Stimulated activated CD8-positive, alpha-beta memory T cell treated with anti-CD3 and anti-CD28 coated beads, Interleukin-12 subunit alpha, Interleukin-12 subunit beta, amount 100 ng/mL, for 24 hours (primary cell): Measurements from ENCODE around the gene ARPC1A.
A peak's percentile ranks its signal among the peaks of the same experiment; 100 is the strongest.
"Not testable (repeated sequence)": the region's sequence is repeated elsewhere in the genome, so short reads cannot be mapped to it uniquely, and the experiment has no call there.

Experiments
- DNase-seq: peaks from one replicate; pipeline ENCODE4 v3.0.0-alpha.2; 2020; ENCODE audit errors: extremely low read depth

Gene ARPC1A

GRCh38 chr7:99325592-99326407, at the start of gene ARPC1A:
Gene ARPC1A, plus strand, starts transcription at chr7:99325898. Its CDS starts 7,456 bp downstream, at chr7:99333354.
- peak; percentile 81 for DNase-seq

GRCh38 chr7:99278180-99278579, 47.5 kb upstream of the ARPC1A start:
- DNase-seq, result no peak

DNA sequence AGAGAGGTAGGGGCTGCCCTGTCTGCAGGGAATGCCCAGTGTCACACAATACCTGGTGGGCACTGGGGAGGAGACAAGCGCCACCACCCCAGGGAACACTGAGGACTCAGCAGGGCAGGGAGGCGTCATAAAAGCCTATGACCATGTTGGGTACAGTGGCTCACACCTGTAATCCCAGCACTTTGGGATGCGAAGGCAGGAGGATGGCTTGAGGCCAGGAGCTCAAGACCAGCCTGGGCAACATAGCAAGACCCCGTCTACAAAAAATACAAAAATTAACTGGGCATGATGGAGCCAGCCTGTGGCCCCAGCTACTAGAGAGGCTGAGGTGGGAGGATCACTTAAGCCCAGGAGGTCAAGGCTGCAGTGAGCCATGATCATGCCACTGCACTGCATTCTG, 41.5 kb upstream of the ARPC1A start:
- DNase-seq, result not testable (repeated sequence)

- no peak for DNase-seq
Observed at GRCh38 chr7:99287779-99288534, 37.7 kb upstream of the ARPC1A start.

GRCh38 chr7:99289185-99289584, 36.5 kb upstream of the ARPC1A start:
- DNase-seq, result no peak

GRCh38 chr7:99290148-99290547, 35.5 kb upstream of the ARPC1A start:
- not testable (repeated sequence) for DNase-seq

- DNase-seq, result no peak
Observed at GRCh38 chr7:99290980-99291607, 34.6 kb upstream of the ARPC1A start.

DNA sequence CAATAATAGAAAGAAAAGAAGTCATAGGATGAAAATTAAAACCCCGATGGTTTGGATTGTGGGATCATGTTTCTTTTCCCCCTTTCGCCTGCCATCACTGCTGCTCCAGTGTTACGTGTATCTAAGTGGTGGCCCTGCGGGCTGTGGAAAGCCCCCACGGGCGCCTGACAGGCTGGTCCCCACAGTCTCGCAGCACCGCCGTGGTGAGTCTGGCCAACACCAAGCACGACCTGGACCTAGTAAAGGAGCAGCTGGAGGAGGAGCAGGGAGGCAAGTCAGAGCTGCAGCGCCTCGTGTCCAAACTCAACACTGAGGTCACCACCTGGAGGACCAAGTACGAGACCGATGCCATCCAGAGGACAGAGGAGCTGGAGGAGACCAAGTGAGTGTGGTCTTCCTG, 33.6 kb upstream of the ARPC1A start:
- DNase-seq, result no peak

DNA sequence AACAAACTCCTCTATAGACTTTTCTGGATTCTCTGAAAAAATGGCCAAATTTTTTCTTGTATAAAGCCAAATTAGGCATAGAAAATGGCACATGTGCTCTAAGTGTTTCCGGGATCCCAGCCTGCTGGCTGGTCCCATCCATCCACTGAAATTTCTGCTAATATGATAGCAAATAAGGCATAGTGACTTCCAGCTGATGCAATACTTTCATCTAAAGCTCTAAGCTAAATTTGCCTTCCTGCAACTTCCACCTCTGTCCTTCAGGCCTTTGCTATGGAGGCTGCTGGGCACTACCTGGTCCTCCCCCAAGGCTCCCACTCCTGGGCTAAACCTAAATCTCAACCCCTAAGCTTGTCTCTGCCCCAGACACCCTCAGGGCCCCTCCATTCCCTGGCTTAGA, 32.5 kb upstream of the ARPC1A start:
- DNase-seq, result no peak

GRCh38 chr7:99293650-99294049, 32.0 kb upstream of the ARPC1A start:
- no peak for DNase-seq

- no peak for DNase-seq
Observed at GRCh38 chr7:99296471-99296870, 29.2 kb upstream of the ARPC1A start.

- no peak for DNase-seq
Observed at GRCh38 chr7:99301496-99301895, 24.2 kb upstream of the ARPC1A start.

DNA sequence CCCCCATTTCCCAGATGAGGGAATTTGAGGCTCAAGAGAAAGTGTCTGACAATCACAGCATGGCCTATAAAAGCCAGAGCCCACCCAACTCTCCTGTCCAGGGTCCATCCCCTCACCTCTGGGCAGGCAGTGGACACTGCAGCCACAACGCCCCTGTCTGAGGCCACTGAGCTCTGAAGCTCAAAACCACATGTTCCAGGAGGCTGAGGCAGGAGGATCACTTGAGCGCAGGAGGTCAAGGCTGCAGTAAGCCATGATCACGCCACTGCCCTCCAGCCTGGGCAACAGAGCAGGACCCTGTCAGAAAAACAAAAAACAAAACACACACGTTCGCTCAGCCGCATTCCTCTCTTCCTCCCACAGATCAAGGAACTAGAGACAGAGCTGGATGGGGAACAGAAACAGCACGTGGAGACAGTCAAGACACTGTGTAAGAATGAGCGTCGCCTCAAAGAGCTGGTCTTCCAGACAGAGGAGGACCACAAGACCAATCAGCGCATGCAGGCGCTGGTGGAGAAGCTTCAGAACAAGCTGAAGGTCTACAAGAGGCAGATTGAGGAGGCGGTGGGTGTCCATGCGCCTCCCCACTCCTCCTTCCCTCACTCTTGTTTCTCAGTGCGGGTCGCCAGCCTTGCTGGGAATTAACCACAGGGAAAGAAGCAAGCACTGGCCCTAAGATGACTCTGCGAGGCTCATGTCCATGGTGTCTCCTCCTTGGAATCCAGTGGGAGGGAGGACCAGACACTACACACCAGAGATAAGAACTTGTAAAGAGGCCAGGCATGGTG, 20.0 kb upstream of the ARPC1A start:
- DNase-seq, result no peak

DNA sequence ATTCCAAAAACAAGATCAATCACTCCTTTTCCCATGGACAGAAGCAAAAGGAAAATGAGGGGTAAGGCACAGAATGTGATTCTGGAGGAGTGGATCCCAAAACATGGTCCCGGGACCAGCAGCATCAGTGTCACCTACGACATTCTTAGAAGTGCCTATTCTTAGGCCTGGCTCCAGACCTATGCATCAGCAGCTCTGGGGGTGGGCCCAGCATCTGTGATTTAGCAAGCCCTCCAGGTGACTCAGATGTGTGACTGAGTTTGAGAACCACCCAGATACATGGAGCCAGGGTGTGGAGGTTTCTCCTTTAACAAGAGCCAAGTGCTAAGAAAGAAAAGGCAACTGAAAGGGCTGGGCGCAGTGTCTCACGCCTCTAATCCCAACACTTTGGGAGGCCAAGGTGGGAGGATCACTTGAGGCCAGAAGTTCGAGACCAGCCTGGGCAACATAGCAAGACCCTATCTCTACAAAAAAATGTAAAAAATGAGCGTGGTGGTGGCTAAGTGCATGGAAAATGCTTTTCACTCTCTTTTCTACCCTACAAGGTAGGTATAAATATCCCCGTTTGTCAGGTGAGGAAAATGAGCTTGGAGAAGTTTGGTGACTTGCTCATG, 17.1 kb upstream of the ARPC1A start:
- DNase-seq, result no peak

DNA sequence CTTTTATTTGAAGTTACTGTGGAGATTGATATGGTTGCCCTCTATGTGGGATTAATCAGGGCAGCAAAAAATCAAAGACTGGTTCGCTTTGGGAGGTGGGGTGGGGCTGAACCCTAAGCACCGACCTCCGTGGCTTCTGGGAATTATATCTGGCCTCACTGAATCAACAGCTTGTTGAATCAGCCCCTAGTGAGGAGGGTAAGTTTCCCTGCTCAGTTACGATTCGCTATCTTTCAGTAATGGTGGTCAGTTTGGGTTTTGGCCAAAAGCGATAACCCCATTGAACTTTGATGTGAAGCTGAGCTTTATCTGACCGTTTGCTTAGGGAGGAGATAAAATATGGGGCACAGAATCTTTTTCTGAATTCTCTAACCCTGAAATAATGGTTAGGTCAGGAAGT, 16.6 kb upstream of the ARPC1A start:
- DNase-seq, result no peak

DNA sequence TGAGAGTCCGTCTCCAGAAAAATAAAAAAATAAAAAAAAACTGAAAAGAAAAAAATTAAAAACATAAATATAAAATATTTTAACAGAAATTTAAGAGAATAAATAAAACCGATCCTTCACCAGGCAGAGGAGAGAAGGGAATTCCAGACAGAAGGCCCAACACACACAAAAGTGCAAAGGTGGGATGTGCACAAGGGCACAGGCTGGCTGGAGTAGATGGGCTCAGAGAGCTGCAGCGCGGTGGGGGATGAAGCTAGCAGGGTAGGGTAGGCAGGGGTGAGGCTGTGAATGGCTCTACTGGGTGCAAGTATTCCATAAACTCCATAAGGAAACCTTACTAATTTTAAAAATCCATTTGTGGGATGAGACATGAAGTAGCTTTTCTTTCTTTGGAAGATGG, 15.7 kb upstream of the ARPC1A start:
- DNase-seq, result no peak

DNA sequence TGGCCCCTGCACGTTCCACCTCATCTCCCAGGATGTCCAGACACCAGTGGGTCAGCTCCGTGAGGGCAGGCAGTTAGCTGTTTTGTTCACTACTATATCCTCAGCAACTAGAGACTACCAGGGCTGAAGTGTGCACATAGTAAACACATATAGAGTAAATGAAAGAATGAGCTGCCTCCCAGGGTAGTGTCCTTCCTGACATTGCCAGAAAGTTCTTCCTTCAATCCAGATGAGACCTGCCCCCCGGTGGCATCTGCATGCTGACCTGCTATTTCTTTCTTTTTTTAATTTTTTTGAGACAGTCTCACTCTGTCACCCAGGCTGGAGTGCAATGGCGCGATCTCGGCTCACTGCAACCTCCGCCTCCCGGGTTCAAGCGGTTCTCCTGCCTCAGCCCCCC, 14.0 kb upstream of the ARPC1A start:
- no peak for DNase-seq

DNA sequence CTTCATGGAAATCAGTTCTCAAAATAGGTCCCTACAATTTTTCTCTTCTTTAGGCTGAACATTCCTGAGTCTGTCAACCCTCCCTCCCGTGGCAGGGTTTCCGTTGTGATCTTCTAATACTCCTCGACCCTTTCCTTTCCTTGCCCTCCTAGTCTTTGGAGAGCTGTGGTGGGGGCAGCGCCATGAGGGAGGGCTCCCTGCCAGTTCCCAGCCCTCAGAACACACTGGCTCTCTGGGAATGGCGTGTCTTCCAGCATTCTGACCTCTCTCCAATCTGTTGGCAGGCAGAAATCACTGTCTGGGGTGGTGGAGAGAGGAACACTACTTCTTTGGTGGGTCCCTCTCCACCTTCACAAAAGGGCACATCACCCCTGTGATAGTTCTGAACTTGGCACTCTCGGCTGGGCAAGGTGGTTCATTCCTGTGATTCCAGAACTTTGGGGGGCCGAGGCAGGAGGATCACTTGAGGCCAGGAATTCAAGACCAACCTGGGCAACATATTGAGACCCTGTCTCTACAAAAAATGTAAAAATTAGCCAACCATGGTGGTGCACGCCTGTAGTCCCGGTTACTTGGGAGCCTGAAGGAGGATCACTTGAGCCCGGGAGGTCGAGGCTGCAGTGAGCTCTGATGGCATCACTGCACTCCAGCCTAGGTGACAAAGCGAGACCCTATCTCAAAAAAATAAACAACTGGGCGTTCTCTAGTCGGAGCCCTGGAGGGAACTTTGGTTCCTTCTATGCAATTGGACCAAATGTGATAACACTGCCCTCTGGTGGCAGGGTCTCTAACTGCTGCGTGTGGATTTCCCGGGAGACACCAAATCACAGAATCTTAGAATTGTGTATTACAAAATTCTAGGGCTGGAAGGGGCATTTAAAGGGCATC, 13.1 kb upstream of the ARPC1A start:
- DNase-seq, result peak; percentile 41

- no peak for DNase-seq
Observed at GRCh38 chr7:99313204-99313573, 12.5 kb upstream of the ARPC1A start.

- no peak for DNase-seq
Observed at GRCh38 chr7:99314504-99314903, 11.2 kb upstream of the ARPC1A start.
